Measurements from ENCODE around the gene ACCSL.

The ACCSL gene

GRCh38 chr11:44047931-44048431 lies at the start of gene ACCSL:
ACCSL (plus strand) TSS chr11:44047981; CDS start chr11:44048037, 56 bp downstream.
- no peak for DNase-seq (ENCODE audit: low read depth in 2 of 2)

- DNase-seq (ENCODE audit: low read depth in 2 of 2) = no peak
Observed at GRCh38 chr11:43998308-43998707, 49.5 kb upstream of the ACCSL start.

- DNase-seq (ENCODE audit: low read depth in 2 of 2) = no peak
Observed at GRCh38 chr11:44000731-44001130, 47.0 kb upstream of the ACCSL start.

- DNase-seq (ENCODE audit: low read depth in 2 of 2) = no peak
Observed at GRCh38 chr11:44002191-44003093, 45.3 kb upstream of the ACCSL start.

- DNase-seq (ENCODE audit: low read depth in 2 of 2) = no peak
Observed at GRCh38 chr11:44003736-44004451, 43.9 kb upstream of the ACCSL start.

GRCh38 chr11:44004452-44005062 lies 43.2 kb upstream of the ACCSL start:
- no peak for DNase-seq (ENCODE audit: low read depth in 2 of 2)

GRCh38 chr11:44005063-44005701 lies 42.6 kb upstream of the ACCSL start:
- no peak for DNase-seq (ENCODE audit: low read depth in 2 of 2)

- no peak for DNase-seq (ENCODE audit: low read depth in 2 of 2)
Observed at GRCh38 chr11:44005956-44006355, 41.8 kb upstream of the ACCSL start.

GRCh38 chr11:44006917-44007361 lies 40.8 kb upstream of the ACCSL start:
- DNase-seq (ENCODE audit: low read depth in 2 of 2) = no peak

- no peak for DNase-seq (ENCODE audit: low read depth in 2 of 2)
Observed at GRCh38 chr11:44007481-44008087, 40.2 kb upstream of the ACCSL start.

GRCh38 chr11:44008088-44008501 lies 39.7 kb upstream of the ACCSL start:
- no peak for DNase-seq (ENCODE audit: low read depth in 2 of 2)

- no peak for DNase-seq (ENCODE audit: low read depth in 2 of 2)
Observed at GRCh38 chr11:44008698-44009097, 39.1 kb upstream of the ACCSL start.

GRCh38 chr11:44010789-44011251 lies 37.0 kb upstream of the ACCSL start:
- no peak for DNase-seq (ENCODE audit: low read depth in 2 of 2)

- no peak for DNase-seq (ENCODE audit: low read depth in 2 of 2)
Observed at GRCh38 chr11:44011797-44012196, 36.0 kb upstream of the ACCSL start.

- DNase-seq (ENCODE audit: low read depth in 2 of 2) = no peak
Observed at GRCh38 chr11:44014968-44015623, 32.7 kb upstream of the ACCSL start.

GRCh38 chr11:44015624-44016007 lies 32.2 kb upstream of the ACCSL start:
- DNase-seq (ENCODE audit: low read depth in 2 of 2) = no peak

GRCh38 chr11:44016131-44016530 lies 31.6 kb upstream of the ACCSL start:
- no peak for DNase-seq (ENCODE audit: low read depth in 2 of 2)

GRCh38 chr11:44016546-44017442 lies 31.0 kb upstream of the ACCSL start:
- DNase-seq (ENCODE audit: low read depth in 2 of 2) = no peak

GRCh38 chr11:44017443-44018126 lies 30.2 kb upstream of the ACCSL start:
- no peak for DNase-seq (ENCODE audit: low read depth in 2 of 2)
